Measurements from ENCODE around the gene ADAMTS17.

DNA sequence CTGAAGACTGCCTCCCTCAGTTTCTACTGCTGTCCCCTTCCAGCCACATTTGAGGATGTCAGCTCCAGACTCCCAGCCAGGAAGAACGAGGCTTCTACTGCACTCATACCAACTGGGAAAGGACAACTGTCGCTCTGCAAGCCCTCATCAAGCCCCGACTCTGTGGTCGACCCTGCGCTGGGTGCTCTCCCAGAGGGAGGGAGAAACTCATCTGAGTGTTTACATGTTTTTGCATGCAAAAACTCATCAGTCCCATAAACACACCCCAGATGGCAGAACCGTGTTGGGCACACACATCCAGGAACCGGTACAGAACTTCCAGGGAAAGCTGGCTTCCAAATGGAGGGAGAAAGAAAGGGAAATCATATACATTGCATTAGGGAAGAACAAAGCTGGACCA, 43.5 kb downstream of the ADAMTS17 start:
- TF ChIP-seq, protein P1, sequence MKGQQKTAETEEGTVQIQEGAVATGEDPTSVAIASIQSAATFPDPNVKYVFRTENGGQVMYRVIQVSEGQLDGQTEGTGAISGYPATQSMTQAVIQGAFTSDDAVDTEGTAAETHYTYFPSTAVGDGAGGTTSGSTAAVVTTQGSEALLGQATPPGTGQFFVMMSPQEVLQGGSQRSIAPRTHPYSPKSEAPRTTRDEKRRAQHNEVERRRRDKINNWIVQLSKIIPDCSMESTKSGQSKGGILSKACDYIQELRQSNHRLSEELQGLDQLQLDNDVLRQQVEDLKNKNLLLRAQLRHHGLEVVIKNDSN (CRISPR knock-in tag; IDR thresholded peaks at IDR 0.05): no peak
- TF ChIP-seq, protein P2, sequence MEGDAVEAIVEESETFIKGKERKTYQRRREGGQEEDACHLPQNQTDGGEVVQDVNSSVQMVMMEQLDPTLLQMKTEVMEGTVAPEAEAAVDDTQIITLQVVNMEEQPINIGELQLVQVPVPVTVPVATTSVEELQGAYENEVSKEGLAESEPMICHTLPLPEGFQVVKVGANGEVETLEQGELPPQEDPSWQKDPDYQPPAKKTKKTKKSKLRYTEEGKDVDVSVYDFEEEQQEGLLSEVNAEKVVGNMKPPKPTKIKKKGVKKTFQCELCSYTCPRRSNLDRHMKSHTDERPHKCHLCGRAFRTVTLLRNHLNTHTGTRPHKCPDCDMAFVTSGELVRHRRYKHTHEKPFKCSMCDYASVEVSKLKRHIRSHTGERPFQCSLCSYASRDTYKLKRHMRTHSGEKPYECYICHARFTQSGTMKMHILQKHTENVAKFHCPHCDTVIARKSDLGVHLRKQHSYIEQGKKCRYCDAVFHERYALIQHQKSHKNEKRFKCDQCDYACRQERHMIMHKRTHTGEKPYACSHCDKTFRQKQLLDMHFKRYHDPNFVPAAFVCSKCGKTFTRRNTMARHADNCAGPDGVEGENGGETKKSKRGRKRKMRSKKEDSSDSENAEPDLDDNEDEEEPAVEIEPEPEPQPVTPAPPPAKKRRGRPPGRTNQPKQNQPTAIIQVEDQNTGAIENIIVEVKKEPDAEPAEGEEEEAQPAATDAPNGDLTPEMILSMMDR (IDR thresholded peaks at IDR 0.05): no peak
- TF ChIP-seq, protein P3, sequence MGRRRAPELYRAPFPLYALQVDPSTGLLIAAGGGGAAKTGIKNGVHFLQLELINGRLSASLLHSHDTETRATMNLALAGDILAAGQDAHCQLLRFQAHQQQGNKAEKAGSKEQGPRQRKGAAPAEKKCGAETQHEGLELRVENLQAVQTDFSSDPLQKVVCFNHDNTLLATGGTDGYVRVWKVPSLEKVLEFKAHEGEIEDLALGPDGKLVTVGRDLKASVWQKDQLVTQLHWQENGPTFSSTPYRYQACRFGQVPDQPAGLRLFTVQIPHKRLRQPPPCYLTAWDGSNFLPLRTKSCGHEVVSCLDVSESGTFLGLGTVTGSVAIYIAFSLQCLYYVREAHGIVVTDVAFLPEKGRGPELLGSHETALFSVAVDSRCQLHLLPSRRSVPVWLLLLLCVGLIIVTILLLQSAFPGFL (CRISPR knock-in tag; IDR thresholded peaks at IDR 0.05; ENCODE audit: borderline replicate concordance): no peak
- TF ChIP-seq ATF1 (CRISPR knock-in tag; IDR thresholded peaks at IDR 0.05) (no peak), ESRRA (CRISPR knock-in tag; IDR thresholded peaks at IDR 0.05; ENCODE audit: borderline replicate concordance) (no peak), ZNF121 (CRISPR knock-in tag; IDR thresholded peaks at IDR 0.05) (no peak), NFYB (CRISPR knock-in tag; conservative IDR thresholded peaks at IDR 0.05; ENCODE audit: low read depth) (no peak), NR2C2 (CRISPR knock-in tag; IDR thresholded peaks at IDR 0.05) (no peak)
- TF ChIP-seq, protein P4, sequence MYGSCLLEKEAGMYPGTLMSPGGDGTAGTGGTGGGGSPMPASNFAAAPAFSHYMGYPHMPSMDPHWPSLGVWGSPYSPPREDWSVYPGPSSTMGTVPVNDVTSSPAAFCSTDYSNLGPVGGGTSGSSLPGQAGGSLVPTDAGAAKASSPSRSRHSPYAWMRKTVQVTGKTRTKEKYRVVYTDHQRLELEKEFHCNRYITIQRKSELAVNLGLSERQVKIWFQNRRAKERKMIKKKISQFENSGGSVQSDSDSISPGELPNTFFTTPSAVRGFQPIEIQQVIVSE (CRISPR knock-in tag; IDR thresholded peaks at IDR 0.05; ENCODE audit: borderline replicate concordance): no peak
- TF ChIP-seq, protein P5, sequence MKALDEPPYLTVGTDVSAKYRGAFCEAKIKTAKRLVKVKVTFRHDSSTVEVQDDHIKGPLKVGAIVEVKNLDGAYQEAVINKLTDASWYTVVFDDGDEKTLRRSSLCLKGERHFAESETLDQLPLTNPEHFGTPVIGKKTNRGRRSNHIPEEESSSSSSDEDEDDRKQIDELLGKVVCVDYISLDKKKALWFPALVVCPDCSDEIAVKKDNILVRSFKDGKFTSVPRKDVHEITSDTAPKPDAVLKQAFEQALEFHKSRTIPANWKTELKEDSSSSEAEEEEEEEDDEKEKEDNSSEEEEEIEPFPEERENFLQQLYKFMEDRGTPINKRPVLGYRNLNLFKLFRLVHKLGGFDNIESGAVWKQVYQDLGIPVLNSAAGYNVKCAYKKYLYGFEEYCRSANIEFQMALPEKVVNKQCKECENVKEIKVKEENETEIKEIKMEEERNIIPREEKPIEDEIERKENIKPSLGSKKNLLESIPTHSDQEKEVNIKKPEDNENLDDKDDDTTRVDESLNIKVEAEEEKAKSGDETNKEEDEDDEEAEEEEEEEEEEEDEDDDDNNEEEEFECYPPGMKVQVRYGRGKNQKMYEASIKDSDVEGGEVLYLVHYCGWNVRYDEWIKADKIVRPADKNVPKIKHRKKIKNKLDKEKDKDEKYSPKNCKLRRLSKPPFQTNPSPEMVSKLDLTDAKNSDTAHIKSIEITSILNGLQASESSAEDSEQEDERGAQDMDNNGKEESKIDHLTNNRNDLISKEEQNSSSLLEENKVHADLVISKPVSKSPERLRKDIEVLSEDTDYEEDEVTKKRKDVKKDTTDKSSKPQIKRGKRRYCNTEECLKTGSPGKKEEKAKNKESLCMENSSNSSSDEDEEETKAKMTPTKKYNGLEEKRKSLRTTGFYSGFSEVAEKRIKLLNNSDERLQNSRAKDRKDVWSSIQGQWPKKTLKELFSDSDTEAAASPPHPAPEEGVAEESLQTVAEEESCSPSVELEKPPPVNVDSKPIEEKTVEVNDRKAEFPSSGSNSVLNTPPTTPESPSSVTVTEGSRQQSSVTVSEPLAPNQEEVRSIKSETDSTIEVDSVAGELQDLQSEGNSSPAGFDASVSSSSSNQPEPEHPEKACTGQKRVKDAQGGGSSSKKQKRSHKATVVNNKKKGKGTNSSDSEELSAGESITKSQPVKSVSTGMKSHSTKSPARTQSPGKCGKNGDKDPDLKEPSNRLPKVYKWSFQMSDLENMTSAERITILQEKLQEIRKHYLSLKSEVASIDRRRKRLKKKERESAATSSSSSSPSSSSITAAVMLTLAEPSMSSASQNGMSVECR (CRISPR knock-in tag; IDR thresholded peaks at IDR 0.05; ENCODE audit: borderline replicate concordance): no peak
